Upper lobe of right lung (tissue), 1 donor: ENCODE measurements around the gene PRKCE. TPM values are rescaled to one million over a fixed set of nuclear protein-coding genes. Genes with fewer than 3 reads are reported as not detected.

ENCODE experiments used
- ATAC-seq: fragments of 200-7000 bp; cut with Tn5 transposase; one replicate; pipeline ENCODE4 v1.9.1; 2020; ENCODE audit warnings: mild to moderate bottlenecking, moderate library complexity
- DNase-seq: peaks from one replicate; pipeline ENCODE4 v3.0.0-alpha.2; 2020
- H3K27ac ChIP-seq: fragments of 200-600 bp; one replicate; pipeline ENCODE4 v1.8.0; 2022
- H3K27me3 ChIP-seq: fragments of 200-600 bp; one replicate; pipeline ENCODE4 v1.8.0; 2022; ENCODE audit warnings: mild to moderate bottlenecking
- H3K36me3 ChIP-seq: fragments of 200-600 bp; one replicate; pipeline ENCODE4 v1.8.0; 2022
- H3K4me1 ChIP-seq: fragments of 200-600 bp; one replicate; pipeline ENCODE4 v1.8.0; 2022
- H3K4me3 ChIP-seq: fragments of 200-600 bp; one replicate; pipeline ENCODE4 v1.8.0; 2022; ENCODE audit warnings: mild to moderate bottlenecking
- H3K9me3 ChIP-seq: fragments of 200-600 bp; one replicate; pipeline ENCODE4 v1.8.0; 2022
- intact Hi-C: fragments of 100-400 bp; cut with DNase I; formaldehyde crosslinking; loops from one replicate; pipeline ENCODE4 v1.11.0; 2022
- total RNA-seq: library from RNA; stranded (reverse); fragmentation: NEBNext Ultra II Directional; extraction: Animal tissue kit (Norgen Biotek cat#: 25700); gene quantifications from one replicate; pipeline ENCODE4 v1.2.1, GENCODE V29; 2021
- TF ChIP-seq, protein P1 (sequence below): fragments of 200-600 bp; IDR thresholded peaks from one replicate; pipeline ENCODE4 v1.8.0; 2022; ENCODE audit warnings: antibody characterized with exemption
- donor health status: DM: no; HTN: yes; CAD: no; lungs with severe emphysema.

The PRKCE gene
- total RNA-seq, 1 donor from 2014 or later = 65.6 TPM

DNA sequence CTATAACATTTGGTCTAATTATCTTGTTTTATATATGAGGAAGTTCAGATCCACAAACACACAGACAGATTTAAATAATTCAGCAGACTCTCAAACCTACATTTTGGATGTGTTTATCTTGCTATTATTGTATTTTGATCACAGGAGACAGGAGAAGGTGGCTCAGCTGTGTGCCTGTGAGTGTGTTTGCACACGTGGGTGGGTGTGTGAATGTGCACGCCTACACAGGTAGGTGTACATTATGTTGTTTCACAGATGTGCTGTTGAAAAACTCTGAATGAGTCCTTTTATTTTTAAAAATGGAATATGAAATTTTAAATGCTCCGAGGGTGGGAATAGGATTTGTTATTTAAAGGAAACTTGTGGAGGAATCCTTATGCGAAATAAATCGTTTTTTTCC, 183.4 kb downstream of the PRKCE start:
- H3K9me3 ChIP-seq = peaks cover 9% of the 10 kb centered on the region
- intact Hi-C loops = no loop called here
- ATAC-seq (no peak), DNase-seq (no peak)
- no peak overlapping the region for H3K4me3 ChIP-seq
- TF ChIP-seq, protein P1, sequence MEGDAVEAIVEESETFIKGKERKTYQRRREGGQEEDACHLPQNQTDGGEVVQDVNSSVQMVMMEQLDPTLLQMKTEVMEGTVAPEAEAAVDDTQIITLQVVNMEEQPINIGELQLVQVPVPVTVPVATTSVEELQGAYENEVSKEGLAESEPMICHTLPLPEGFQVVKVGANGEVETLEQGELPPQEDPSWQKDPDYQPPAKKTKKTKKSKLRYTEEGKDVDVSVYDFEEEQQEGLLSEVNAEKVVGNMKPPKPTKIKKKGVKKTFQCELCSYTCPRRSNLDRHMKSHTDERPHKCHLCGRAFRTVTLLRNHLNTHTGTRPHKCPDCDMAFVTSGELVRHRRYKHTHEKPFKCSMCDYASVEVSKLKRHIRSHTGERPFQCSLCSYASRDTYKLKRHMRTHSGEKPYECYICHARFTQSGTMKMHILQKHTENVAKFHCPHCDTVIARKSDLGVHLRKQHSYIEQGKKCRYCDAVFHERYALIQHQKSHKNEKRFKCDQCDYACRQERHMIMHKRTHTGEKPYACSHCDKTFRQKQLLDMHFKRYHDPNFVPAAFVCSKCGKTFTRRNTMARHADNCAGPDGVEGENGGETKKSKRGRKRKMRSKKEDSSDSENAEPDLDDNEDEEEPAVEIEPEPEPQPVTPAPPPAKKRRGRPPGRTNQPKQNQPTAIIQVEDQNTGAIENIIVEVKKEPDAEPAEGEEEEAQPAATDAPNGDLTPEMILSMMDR = no peak
- H3K4me1 ChIP-seq = peaks cover 11% of the 10 kb centered on the region
- no peaks in the 10 kb centered on the region for H3K27me3 ChIP-seq
- H3K36me3 ChIP-seq = no peaks in the 10 kb centered on the region
- no peak overlapping the region for H3K27ac ChIP-seq

DNA sequence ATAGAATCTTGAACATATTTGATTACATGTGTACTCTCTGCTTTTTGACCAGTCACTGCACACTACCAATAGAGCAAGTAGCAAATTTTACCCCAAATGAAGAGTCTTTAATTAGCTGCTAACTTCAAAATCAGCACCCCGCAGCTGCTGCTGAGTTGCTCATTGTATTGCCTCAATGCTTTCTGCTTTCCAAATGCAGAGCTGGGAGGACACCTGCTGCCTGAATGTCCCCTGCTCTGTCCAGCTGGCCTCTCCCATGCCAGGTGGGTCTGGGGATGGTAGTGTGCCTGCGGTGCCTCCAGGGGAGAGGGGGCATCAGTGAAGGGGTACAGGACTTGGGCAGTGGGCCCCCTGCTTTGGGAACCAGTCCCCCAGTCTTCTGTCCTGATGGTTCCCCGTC, 184.8 kb downstream of the PRKCE start:
- peaks cover 17% of the 10 kb centered on the region for H3K4me1 ChIP-seq
- intact Hi-C loops = no loop called here
- no peaks in the 10 kb centered on the region for H3K9me3 ChIP-seq
- no peak overlapping the region for H3K4me3 ChIP-seq
- DNase-seq = no peak
- H3K27me3 ChIP-seq = no peaks in the 10 kb centered on the region
- TF ChIP-seq, protein P1 = no peak
- H3K36me3 ChIP-seq = no peaks in the 10 kb centered on the region
- no peak overlapping the region for H3K27ac ChIP-seq
- peak; percentile 6 for ATAC-seq

DNA sequence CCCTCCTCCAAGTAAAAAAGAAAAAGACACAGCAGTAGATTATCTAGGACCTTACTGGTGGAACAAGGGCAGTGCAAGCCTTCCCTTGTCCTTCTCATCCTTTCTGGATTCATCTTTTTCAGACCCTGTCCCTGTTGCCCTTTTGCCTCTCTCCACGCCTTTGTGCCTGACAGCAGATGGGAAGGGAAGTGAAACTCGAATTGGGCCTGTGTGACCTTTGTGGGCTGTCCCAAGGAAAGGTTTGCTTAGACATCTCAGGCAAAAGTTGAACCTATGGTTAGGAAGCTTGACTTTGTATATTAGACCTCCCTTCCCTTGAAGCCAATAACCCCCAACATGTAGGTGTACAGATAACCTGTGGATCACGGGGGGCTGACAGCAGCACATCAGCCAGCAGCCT, 185.3 kb downstream of the PRKCE start:
- no peaks in the 10 kb centered on the region for H3K9me3 ChIP-seq
- H3K36me3 ChIP-seq = no peaks in the 10 kb centered on the region
- ATAC-seq (peak; percentile 71), DNase-seq (no peak)
- H3K27ac ChIP-seq = no peak overlapping the region
- no peaks in the 10 kb centered on the region for H3K27me3 ChIP-seq
- intact Hi-C loops = no loop called here
- TF ChIP-seq, protein P1 = no peak
- no peak overlapping the region for H3K4me3 ChIP-seq
- H3K4me1 ChIP-seq = peaks cover 17% of the 10 kb centered on the region

DNA sequence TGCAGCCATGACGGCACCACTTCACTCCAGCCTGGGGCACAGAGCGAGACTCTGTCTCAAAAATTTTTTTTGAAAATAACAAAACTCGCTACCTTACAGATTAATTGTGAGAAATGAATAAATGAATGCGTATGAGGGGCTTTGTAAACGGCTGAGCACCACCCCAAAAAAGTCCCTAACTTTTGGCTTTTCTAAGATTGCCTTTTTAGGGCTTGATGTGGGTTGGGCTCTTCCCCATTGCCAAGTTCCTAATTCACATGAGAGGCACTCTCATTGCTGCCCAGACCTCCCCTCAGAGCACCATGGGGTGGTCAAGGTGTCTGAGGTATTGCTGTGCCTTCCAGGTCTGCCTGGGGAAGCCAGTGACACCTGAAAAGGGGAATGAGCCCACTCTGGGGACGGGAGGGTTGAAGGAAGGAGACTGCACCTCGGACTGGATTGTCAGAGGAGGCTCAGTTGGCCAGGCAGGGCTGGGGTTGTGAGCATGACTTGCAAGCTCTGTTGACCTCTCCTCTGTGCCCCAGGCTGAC, 186.4 kb downstream of the PRKCE start:
- Histone ChIP-seq H3K27ac (no peak overlapping the region), H3K4me3 (no peak overlapping the region), H3K36me3 (no peaks in the 10 kb centered on the region), H3K4me1 (peaks cover 17% of the 10 kb centered on the region), H3K27me3 (no peaks in the 10 kb centered on the region), H3K9me3 (no peaks in the 10 kb centered on the region)
- intact Hi-C loops = no loop called here
- no peak for ATAC-seq
- TF ChIP-seq, protein P1 = no peak
- no peak for DNase-seq

DNA sequence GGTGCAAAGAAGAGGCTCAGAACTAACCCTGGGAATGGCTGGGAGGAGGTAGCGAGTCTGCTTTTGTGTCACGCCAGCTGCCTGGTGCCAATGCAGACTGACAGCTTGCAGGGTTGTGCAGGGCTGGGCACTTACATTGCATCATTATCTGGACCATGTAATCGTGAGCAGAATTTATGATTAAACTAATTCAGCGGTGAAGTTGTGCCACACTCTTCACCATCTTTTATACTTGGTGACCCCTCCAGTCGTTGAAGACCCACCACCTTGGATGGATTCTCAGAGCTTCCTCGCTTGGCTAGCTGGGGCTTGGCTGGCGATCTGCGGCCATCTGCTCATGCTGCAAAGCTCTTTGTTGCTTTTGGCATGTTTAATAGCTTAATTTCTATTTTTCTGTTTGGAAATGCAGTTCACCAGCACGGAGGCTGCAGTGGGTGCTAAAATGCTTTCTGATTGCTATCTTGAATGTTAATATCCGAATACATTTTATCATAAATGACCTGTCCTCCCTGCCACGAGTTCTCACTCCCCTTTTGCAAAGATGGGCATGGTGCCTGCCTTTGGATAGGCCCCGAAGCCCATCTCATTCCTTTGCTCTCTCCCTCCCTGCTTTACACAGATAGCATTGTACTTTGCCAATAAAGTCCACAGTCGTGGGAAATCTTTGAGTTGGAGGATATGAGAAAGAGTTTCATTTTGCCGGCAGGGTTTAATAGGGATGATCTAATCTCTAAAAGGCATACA, 188.2 kb downstream of the PRKCE start:
- DNase-seq = no peak
- Histone ChIP-seq H3K36me3 (no peaks in the 10 kb centered on the region), H3K4me1 (peaks cover 30% of the 10 kb centered on the region), H3K4me3 (no peak overlapping the region), H3K27me3 (no peaks in the 10 kb centered on the region), H3K9me3 (no peaks in the 10 kb centered on the region), H3K27ac (no peak overlapping the region)
- intact Hi-C loops = no loop called here
- TF ChIP-seq, protein P1 = no peak
- no peak for ATAC-seq
